ENCODE data around the gene PPP4R3A.
A peak's percentile ranks its signal among the peaks of the same experiment; 100 is the strongest.
"Not testable (repeated sequence)": the region's sequence is repeated elsewhere in the genome, so short reads cannot be mapped to it uniquely, and the experiment has no call there.

PPP4R3A gene

GRCh38 chr14:91510171-91511042, at the start of gene PPP4R3A:
Gene PPP4R3A (minus strand): TSS chr14:91510310. CDS start chr14:91509647, 663 bp downstream.
- Histone ChIP-seq H3K4me3 (ENCODE audit: low read length) (peak within 1 kb of the TSS; percentile 89), H3K4me1 (ENCODE audit: control insufficient read depth, insufficient read depth, low read length) (no peaks in the 10 kb centered on the region), H3K27ac (ENCODE audit: low read length) (no peak within 1 kb of the TSS), H3K9me3 (ENCODE audit: control insufficient read depth, insufficient read depth, low read length) (no peaks in the 10 kb centered on the region), H3K36me3 (ENCODE audit: control insufficient read depth, insufficient read depth, low read length) (0 out of 2 replicates have a peak, but pooled peaks cover 3% of the 10 kb centered on the region), H3K27me3 (ENCODE audit: control insufficient read depth, insufficient read depth, low read length) (no peaks in the 10 kb centered on the region)
- peak; percentile 75 for DNase-seq (ENCODE audit: low read depth, low spot score)
- no CpG with 5 or more reads among the region's 95 CpGs for WGBS (ENCODE audit: insufficient coverage, insufficient read length)

- Histone ChIP-seq H3K36me3 (ENCODE audit: control insufficient read depth, insufficient read depth, low read length) (no peaks in the 10 kb centered on the region), H3K27ac (ENCODE audit: low read length) (no peak overlapping the region), H3K9me3 (ENCODE audit: control insufficient read depth, insufficient read depth, low read length) (no peaks in the 10 kb centered on the region), H3K27me3 (ENCODE audit: control insufficient read depth, insufficient read depth, low read length) (no peaks in the 10 kb centered on the region), H3K4me3 (ENCODE audit: low read length) (no peak overlapping the region), H3K4me1 (ENCODE audit: control insufficient read depth, insufficient read depth, low read length) (no peaks in the 10 kb centered on the region)
- no peak for DNase-seq (ENCODE audit: low read depth, low spot score)
- WGBS (ENCODE audit: insufficient coverage, insufficient read length): no CpG with 5 or more reads among the region's 2 CpGs
These were observed 45.4 kb upstream of the PPP4R3A start for GRCh38 chr14:91555531-91555930.

- Histone ChIP-seq H3K4me3 (ENCODE audit: low read length) (no peak overlapping the region), H3K4me1 (ENCODE audit: control insufficient read depth, insufficient read depth, low read length) (no peaks in the 10 kb centered on the region), H3K27me3 (ENCODE audit: control insufficient read depth, insufficient read depth, low read length) (no peaks in the 10 kb centered on the region), H3K36me3 (ENCODE audit: control insufficient read depth, insufficient read depth, low read length) (no peaks in the 10 kb centered on the region), H3K27ac (ENCODE audit: low read length) (no peak overlapping the region), H3K9me3 (ENCODE audit: control insufficient read depth, insufficient read depth, low read length) (no peaks in the 10 kb centered on the region)
- DNase-seq (ENCODE audit: low read depth, low spot score): no peak
- WGBS (ENCODE audit: insufficient coverage, insufficient read length): no CpG with 5 or more reads among the region's 11 CpGs
These were observed 44.6 kb upstream of the PPP4R3A start for GRCh38 chr14:91554535-91555332.

- Histone ChIP-seq H3K4me3 (ENCODE audit: low read length) (no peak overlapping the region), H3K27me3 (ENCODE audit: control insufficient read depth, insufficient read depth, low read length) (no peaks in the 10 kb centered on the region), H3K36me3 (ENCODE audit: control insufficient read depth, insufficient read depth, low read length) (no peaks in the 10 kb centered on the region), H3K9me3 (ENCODE audit: control insufficient read depth, insufficient read depth, low read length) (no peaks in the 10 kb centered on the region), H3K4me1 (ENCODE audit: control insufficient read depth, insufficient read depth, low read length) (no peaks in the 10 kb centered on the region), H3K27ac (ENCODE audit: low read length) (no peak overlapping the region)
- no CpG with 5 or more reads among the region's 3 CpGs for WGBS (ENCODE audit: insufficient coverage, insufficient read length)
- DNase-seq (ENCODE audit: low read depth, low spot score): no peak
These were observed 38.0 kb upstream of the PPP4R3A start for GRCh38 chr14:91548108-91548507.

GRCh38 chr14:91545946-91546716, 36.0 kb upstream of the PPP4R3A start:
- no peak overlapping the region for H3K27ac ChIP-seq (ENCODE audit: low read length)
- no peaks in the 10 kb centered on the region for H3K9me3 ChIP-seq (ENCODE audit: control insufficient read depth, insufficient read depth, low read length)
- H3K4me1 ChIP-seq (ENCODE audit: control insufficient read depth, insufficient read depth, low read length): no peaks in the 10 kb centered on the region
- H3K36me3 ChIP-seq (ENCODE audit: control insufficient read depth, insufficient read depth, low read length): no peaks in the 10 kb centered on the region
- no peak overlapping the region for H3K4me3 ChIP-seq (ENCODE audit: low read length)
- no CpG with 5 or more reads among the region's 5 CpGs for WGBS (ENCODE audit: insufficient coverage, insufficient read length)
- no peaks in the 10 kb centered on the region for H3K27me3 ChIP-seq (ENCODE audit: control insufficient read depth, insufficient read depth, low read length)
- no peak for DNase-seq (ENCODE audit: low read depth, low spot score)

- H3K27me3 ChIP-seq (ENCODE audit: control insufficient read depth, insufficient read depth, low read length): no peaks in the 10 kb centered on the region
- H3K27ac ChIP-seq (ENCODE audit: low read length): no peak overlapping the region
- H3K4me1 ChIP-seq (ENCODE audit: control insufficient read depth, insufficient read depth, low read length): no peaks in the 10 kb centered on the region
- H3K36me3 ChIP-seq (ENCODE audit: control insufficient read depth, insufficient read depth, low read length): no peaks in the 10 kb centered on the region
- no peak for DNase-seq (ENCODE audit: low read depth, low spot score)
- no peak overlapping the region for H3K4me3 ChIP-seq (ENCODE audit: low read length)
- no peaks in the 10 kb centered on the region for H3K9me3 ChIP-seq (ENCODE audit: control insufficient read depth, insufficient read depth, low read length)
These were observed 35.1 kb upstream of the PPP4R3A start for GRCh38 chr14:91545204-91545603.

- Histone ChIP-seq H3K27me3 (ENCODE audit: control insufficient read depth, insufficient read depth, low read length) (no peaks in the 10 kb centered on the region), H3K9me3 (ENCODE audit: control insufficient read depth, insufficient read depth, low read length) (no peaks in the 10 kb centered on the region), H3K4me3 (ENCODE audit: low read length) (no peak overlapping the region), H3K4me1 (ENCODE audit: control insufficient read depth, insufficient read depth, low read length) (no peaks in the 10 kb centered on the region), H3K36me3 (ENCODE audit: control insufficient read depth, insufficient read depth, low read length) (no peaks in the 10 kb centered on the region), H3K27ac (ENCODE audit: low read length) (no peak overlapping the region)
- WGBS (ENCODE audit: insufficient coverage, insufficient read length): no CpG with 5 or more reads among the region's 3 CpGs
- DNase-seq (ENCODE audit: low read depth, low spot score): no peak
These were observed 26.2 kb upstream of the PPP4R3A start for GRCh38 chr14:91536327-91536726.

GRCh38 chr14:91534059-91534458, 23.9 kb upstream of the PPP4R3A start:
- no CpG with 5 or more reads among the region's 5 CpGs for WGBS (ENCODE audit: insufficient coverage, insufficient read length)

GRCh38 chr14:91533623-91534022, 23.5 kb upstream of the PPP4R3A start:
- Histone ChIP-seq H3K27ac (ENCODE audit: low read length) (no peak overlapping the region), H3K9me3 (ENCODE audit: control insufficient read depth, insufficient read depth, low read length) (no peaks in the 10 kb centered on the region), H3K27me3 (ENCODE audit: control insufficient read depth, insufficient read depth, low read length) (no peaks in the 10 kb centered on the region), H3K4me3 (ENCODE audit: low read length) (no peak overlapping the region), H3K36me3 (ENCODE audit: control insufficient read depth, insufficient read depth, low read length) (no peaks in the 10 kb centered on the region), H3K4me1 (ENCODE audit: control insufficient read depth, insufficient read depth, low read length) (no peaks in the 10 kb centered on the region)
- WGBS (ENCODE audit: insufficient coverage, insufficient read length): no CpG with 5 or more reads among the region's 3 CpGs
- no peak for DNase-seq (ENCODE audit: low read depth, low spot score)

More at GRCh38 chr14:91534059-91534458, 23.9 kb upstream of the PPP4R3A start:
- not testable (repeated sequence) for H3K9me3 ChIP-seq (ENCODE audit: control insufficient read depth, insufficient read depth, low read length); H3K4me3 ChIP-seq (ENCODE audit: low read length); H3K27ac ChIP-seq (ENCODE audit: low read length); H3K4me1 ChIP-seq (ENCODE audit: control insufficient read depth, insufficient read depth, low read length); DNase-seq (ENCODE audit: low read depth, low spot score); H3K36me3 ChIP-seq (ENCODE audit: control insufficient read depth, insufficient read depth, low read length); H3K27me3 ChIP-seq (ENCODE audit: control insufficient read depth, insufficient read depth, low read length)

GRCh38 chr14:91523972-91524371, 13.9 kb upstream of the PPP4R3A start:
- no peaks in the 10 kb centered on the region for H3K27me3 ChIP-seq (ENCODE audit: control insufficient read depth, insufficient read depth, low read length)
- no peaks in the 10 kb centered on the region for H3K4me1 ChIP-seq (ENCODE audit: control insufficient read depth, insufficient read depth, low read length)
- no peaks in the 10 kb centered on the region for H3K9me3 ChIP-seq (ENCODE audit: control insufficient read depth, insufficient read depth, low read length)
- WGBS (ENCODE audit: insufficient coverage, insufficient read length): no CpG with 5 or more reads among the region's 3 CpGs
- H3K27ac ChIP-seq (ENCODE audit: low read length): no peak overlapping the region
- no peak for DNase-seq (ENCODE audit: low read depth, low spot score)
- H3K4me3 ChIP-seq (ENCODE audit: low read length): no peak overlapping the region
- H3K36me3 ChIP-seq (ENCODE audit: control insufficient read depth, insufficient read depth, low read length): no peaks in the 10 kb centered on the region

All from iPS DF 6.9 (cell line).